ENCODE results near the gene NHERF1.

The NHERF1 gene

DNA sequence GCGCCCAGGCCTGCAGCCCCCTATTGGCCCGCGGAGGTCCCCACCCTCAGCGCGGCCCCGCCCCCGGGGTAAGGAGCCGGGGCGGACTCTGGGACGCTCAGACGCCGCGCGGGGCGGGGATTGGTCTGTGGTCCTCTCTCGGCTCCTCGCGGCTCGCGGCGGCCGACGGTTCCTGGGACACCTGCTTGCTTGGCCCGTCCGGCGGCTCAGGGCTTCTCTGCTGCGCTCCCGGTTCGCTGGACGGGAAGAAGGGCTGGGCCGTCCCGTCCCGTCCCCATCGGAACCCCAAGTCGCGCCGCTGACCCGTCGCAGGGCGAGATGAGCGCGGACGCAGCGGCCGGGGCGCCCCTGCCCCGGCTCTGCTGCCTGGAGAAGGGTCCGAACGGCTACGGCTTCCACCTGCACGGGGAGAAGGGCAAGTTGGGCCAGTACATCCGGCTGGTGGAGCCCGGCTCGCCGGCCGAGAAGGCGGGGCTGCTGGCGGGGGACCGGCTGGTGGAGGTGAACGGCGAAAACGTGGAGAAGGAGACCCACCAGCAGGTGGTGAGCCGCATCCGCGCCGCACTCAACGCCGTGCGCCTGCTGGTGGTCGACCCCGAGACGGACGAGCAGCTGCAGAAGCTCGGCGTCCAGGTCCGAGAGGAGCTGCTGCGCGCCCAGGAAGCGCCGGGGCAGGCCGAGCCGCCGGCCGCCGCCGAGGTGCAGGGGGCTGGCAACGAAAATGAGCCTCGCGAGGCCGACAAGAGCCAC is at the start of gene NHERF1:
Gene NHERF1 (plus strand): TSS at position 100 of the 750 bp plus-strand sequence. CDS start 219 bp downstream, at position 319.
- Histone ChIP-seq H3K36me3 (ENCODE audit: control insufficient read depth, insufficient read depth, low read length, severe bottlenecking) (no peaks in the 10 kb centered on the region), H3K4me3 (ENCODE audit: low read length) (peak within 1 kb of the TSS; percentile 90), H3K27me3 (replicated peaks; ENCODE audit: control insufficient read depth, insufficient read depth, low read length) (peaks cover 8% of the 10 kb centered on the region), H3K4me1 (ENCODE audit: control insufficient read depth, insufficient read depth, low read length) (peaks cover 5% of the 10 kb centered on the region), H3K9me3 (ENCODE audit: control insufficient read depth, low read length) (no peaks in the 10 kb centered on the region), H3K9ac (ENCODE audit: low read length) (peak within 1 kb of the TSS; percentile 83)
- peak; percentile 98 for DNase-seq (ENCODE audit: low read depth)

DNA sequence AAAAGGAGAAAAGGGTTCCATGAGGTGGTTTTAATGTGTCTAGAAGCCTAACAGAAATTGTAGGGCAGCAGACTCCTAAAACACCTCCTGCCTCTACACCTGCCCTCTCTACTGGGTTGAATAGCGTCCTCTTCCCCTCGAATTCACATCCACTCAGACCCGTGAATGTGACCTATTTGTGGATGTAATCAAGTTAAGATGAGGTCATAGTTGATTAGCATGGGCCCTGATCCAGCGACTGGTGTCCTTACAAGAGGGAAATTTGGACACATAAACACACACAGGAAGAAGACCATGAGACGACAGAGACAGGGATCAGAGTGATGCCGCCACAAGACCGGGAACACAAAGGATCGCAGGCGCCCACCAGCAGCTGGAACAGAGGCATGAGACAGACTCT is 49.2 kb upstream of the NHERF1 start:
- no peaks in the 10 kb centered on the region for H3K4me1 ChIP-seq (ENCODE audit: control insufficient read depth, insufficient read depth, low read length)
- H3K36me3 ChIP-seq (ENCODE audit: control insufficient read depth, insufficient read depth, low read length, severe bottlenecking), result no peaks in the 10 kb centered on the region
- H3K27me3 ChIP-seq (replicated peaks; ENCODE audit: control insufficient read depth, insufficient read depth, low read length), result peaks cover 55% of the 10 kb centered on the region
- H3K4me3 ChIP-seq (ENCODE audit: low read length), result no peak overlapping the region
- H3K9ac ChIP-seq (ENCODE audit: low read length), result no peak overlapping the region
- no peaks in the 10 kb centered on the region for H3K9me3 ChIP-seq (ENCODE audit: control insufficient read depth, low read length)
- DNase-seq (ENCODE audit: low read depth), result no peak

DNA sequence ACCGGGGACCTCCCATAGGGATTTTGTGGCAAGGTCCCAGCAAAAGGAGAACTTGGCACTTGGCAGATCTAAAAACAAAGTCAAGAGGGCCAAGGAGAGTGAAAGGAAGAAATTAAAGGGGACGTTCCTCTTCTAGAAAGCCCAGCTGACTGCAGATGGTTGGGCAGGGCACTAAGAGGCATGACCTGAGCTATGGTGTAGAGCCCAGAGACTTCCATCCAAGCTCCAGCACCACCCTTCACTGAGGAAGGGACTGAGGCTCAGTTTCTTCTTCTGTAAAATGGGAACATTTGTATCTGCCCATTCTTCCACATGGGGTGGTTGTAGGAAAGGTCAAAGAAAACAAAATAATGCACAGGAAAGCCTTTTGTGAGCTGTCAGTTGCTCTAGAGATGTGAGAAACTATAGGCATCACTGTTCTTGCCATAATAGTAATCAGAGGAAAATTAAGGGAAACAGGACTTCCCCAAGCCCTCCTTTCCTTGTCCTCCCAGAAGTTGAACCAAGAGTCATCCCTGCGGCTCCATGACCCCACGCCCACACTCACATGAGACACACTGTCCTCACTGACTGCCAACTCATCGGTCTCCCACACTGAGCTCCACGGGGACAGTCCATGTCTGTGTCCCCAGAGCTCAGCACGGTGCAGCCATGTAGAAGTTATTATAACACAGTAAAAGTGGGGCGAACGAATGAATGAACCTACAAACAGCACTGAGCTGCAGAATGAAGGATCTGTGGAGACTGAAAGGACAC is 46.1 kb upstream of the NHERF1 start:
- Histone ChIP-seq H3K9me3 (ENCODE audit: control insufficient read depth, low read length) (no peaks in the 10 kb centered on the region), H3K4me3 (ENCODE audit: low read length) (no peak overlapping the region), H3K4me1 (ENCODE audit: control insufficient read depth, insufficient read depth, low read length) (no peaks in the 10 kb centered on the region), H3K9ac (ENCODE audit: low read length) (no peak overlapping the region), H3K27me3 (replicated peaks; ENCODE audit: control insufficient read depth, insufficient read depth, low read length) (peaks cover 45% of the 10 kb centered on the region), H3K36me3 (ENCODE audit: control insufficient read depth, insufficient read depth, low read length, severe bottlenecking) (no peaks in the 10 kb centered on the region)
- no peak for DNase-seq (ENCODE audit: low read depth)

- Histone ChIP-seq H3K4me1 (ENCODE audit: control insufficient read depth, insufficient read depth, low read length) (no peaks in the 10 kb centered on the region), H3K36me3 (ENCODE audit: control insufficient read depth, insufficient read depth, low read length, severe bottlenecking) (no peaks in the 10 kb centered on the region), H3K27me3 (replicated peaks; ENCODE audit: control insufficient read depth, insufficient read depth, low read length) (peaks cover 36% of the 10 kb centered on the region), H3K9me3 (ENCODE audit: control insufficient read depth, low read length) (no peaks in the 10 kb centered on the region), H3K4me3 (ENCODE audit: low read length) (no peak overlapping the region), H3K9ac (ENCODE audit: low read length) (no peak overlapping the region)
- DNase-seq (ENCODE audit: low read depth), result no peak
These were observed 45.1 kb upstream of the NHERF1 start for GRCh38 chr17:74703311-74703710.

GRCh38 chr17:74704544-74704943 is 43.9 kb upstream of the NHERF1 start:
- Histone ChIP-seq H3K4me1 (ENCODE audit: control insufficient read depth, insufficient read depth, low read length) (no peaks in the 10 kb centered on the region), H3K9me3 (ENCODE audit: control insufficient read depth, low read length) (no peaks in the 10 kb centered on the region), H3K9ac (ENCODE audit: low read length) (no peak overlapping the region), H3K36me3 (ENCODE audit: control insufficient read depth, insufficient read depth, low read length, severe bottlenecking) (no peaks in the 10 kb centered on the region), H3K27me3 (replicated peaks; ENCODE audit: control insufficient read depth, insufficient read depth, low read length) (peaks cover 34% of the 10 kb centered on the region), H3K4me3 (ENCODE audit: low read length) (no peak overlapping the region)
- DNase-seq (ENCODE audit: low read depth), result no peak

- Histone ChIP-seq H3K4me1 (ENCODE audit: control insufficient read depth, insufficient read depth, low read length) (no peaks in the 10 kb centered on the region), H3K9ac (ENCODE audit: low read length) (no peak overlapping the region), H3K27me3 (replicated peaks; ENCODE audit: control insufficient read depth, insufficient read depth, low read length) (peaks cover 40% of the 10 kb centered on the region), H3K4me3 (ENCODE audit: low read length) (no peak overlapping the region), H3K9me3 (ENCODE audit: control insufficient read depth, low read length) (no peaks in the 10 kb centered on the region), H3K36me3 (ENCODE audit: control insufficient read depth, insufficient read depth, low read length, severe bottlenecking) (no peaks in the 10 kb centered on the region)
- DNase-seq (ENCODE audit: low read depth), result no peak
These were observed 37.2 kb upstream of the NHERF1 start for GRCh38 chr17:74711058-74711824.

DNA sequence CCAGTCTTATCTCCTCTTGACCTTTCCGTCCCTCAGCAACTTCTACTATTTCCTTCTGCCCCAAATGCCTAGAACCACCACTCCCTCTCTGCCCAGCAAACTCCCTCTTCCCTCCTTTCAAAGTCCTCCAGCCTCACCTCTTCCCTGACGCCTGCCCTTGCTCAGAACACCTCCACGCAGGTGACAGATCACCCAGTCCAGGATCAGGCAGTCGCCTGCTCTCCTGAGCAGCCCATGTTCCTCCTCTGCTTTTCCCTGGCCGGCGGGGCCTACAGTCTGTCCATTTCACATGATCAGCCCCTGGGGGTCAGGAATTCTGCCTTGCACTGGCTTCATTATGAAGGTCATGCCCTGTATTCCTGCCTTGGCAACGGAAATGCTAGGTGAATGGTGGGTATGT is 36.1 kb upstream of the NHERF1 start:
- no peak for DNase-seq (ENCODE audit: low read depth)
- no peak overlapping the region for H3K9ac ChIP-seq (ENCODE audit: low read length)
- H3K9me3 ChIP-seq (ENCODE audit: control insufficient read depth, low read length), result no peaks in the 10 kb centered on the region
- no peaks in the 10 kb centered on the region for H3K36me3 ChIP-seq (ENCODE audit: control insufficient read depth, insufficient read depth, low read length, severe bottlenecking)
- H3K4me1 ChIP-seq (ENCODE audit: control insufficient read depth, insufficient read depth, low read length), result no peaks in the 10 kb centered on the region
- H3K4me3 ChIP-seq (ENCODE audit: low read length), result no peak overlapping the region
- peaks cover 50% of the 10 kb centered on the region for H3K27me3 ChIP-seq (replicated peaks; ENCODE audit: control insufficient read depth, insufficient read depth, low read length)

GRCh38 chr17:74712756-74713155 is 35.7 kb upstream of the NHERF1 start, which contains the start of gene CD300LF:
Gene CD300LF (minus strand): TSS chr17:74712923. CDS start chr17:74712866, 57 bp downstream.
- H3K4me3 ChIP-seq (ENCODE audit: low read length), result no peak within 1 kb of the TSS
- DNase-seq (ENCODE audit: low read depth), result no peak
- H3K4me1 ChIP-seq (ENCODE audit: control insufficient read depth, insufficient read depth, low read length), result no peaks in the 10 kb centered on the region
- no peaks in the 10 kb centered on the region for H3K9me3 ChIP-seq (ENCODE audit: control insufficient read depth, low read length)
- H3K9ac ChIP-seq (ENCODE audit: low read length), result no peak within 1 kb of the TSS
- no peaks in the 10 kb centered on the region for H3K36me3 ChIP-seq (ENCODE audit: control insufficient read depth, insufficient read depth, low read length, severe bottlenecking)
- peaks cover 53% of the 10 kb centered on the region for H3K27me3 ChIP-seq (replicated peaks; ENCODE audit: control insufficient read depth, insufficient read depth, low read length)

GRCh38 chr17:74713171-74713755 is 35.2 kb upstream of the NHERF1 start:
- H3K9me3 ChIP-seq (ENCODE audit: control insufficient read depth, low read length), result no peaks in the 10 kb centered on the region
- no peak overlapping the region for H3K4me3 ChIP-seq (ENCODE audit: low read length)
- peaks cover 57% of the 10 kb centered on the region for H3K27me3 ChIP-seq (replicated peaks; ENCODE audit: control insufficient read depth, insufficient read depth, low read length)
- H3K4me1 ChIP-seq (ENCODE audit: control insufficient read depth, insufficient read depth, low read length), result no peaks in the 10 kb centered on the region
- no peaks in the 10 kb centered on the region for H3K36me3 ChIP-seq (ENCODE audit: control insufficient read depth, insufficient read depth, low read length, severe bottlenecking)
- no peak for DNase-seq (ENCODE audit: low read depth)
- no peak overlapping the region for H3K9ac ChIP-seq (ENCODE audit: low read length)

DNA sequence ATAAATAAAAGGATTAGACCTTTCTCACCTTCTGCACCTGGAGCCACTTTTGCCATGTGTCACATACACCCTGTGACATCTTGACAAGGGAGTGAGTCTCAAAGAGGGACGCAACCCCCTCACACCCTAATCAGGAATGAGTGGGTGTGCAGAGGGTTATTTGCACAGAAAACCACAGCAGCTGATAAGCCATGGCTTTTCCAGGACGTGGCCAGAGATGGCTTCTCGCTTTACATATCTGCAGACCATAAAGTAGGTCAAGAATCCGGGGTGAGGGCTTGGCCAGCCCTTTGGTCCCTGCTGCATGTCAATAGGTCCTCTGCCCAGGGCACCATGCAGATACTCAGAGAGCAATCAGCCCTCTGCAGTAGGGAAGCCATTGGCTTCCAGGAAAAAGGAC is 33.3 kb upstream of the NHERF1 start:
- Histone ChIP-seq H3K9me3 (ENCODE audit: control insufficient read depth, low read length) (no peaks in the 10 kb centered on the region), H3K27me3 (replicated peaks; ENCODE audit: control insufficient read depth, insufficient read depth, low read length) (peaks cover 53% of the 10 kb centered on the region), H3K4me3 (ENCODE audit: low read length) (no peak overlapping the region), H3K9ac (ENCODE audit: low read length) (no peak overlapping the region), H3K4me1 (ENCODE audit: control insufficient read depth, insufficient read depth, low read length) (no peaks in the 10 kb centered on the region), H3K36me3 (ENCODE audit: control insufficient read depth, insufficient read depth, low read length, severe bottlenecking) (no peaks in the 10 kb centered on the region)
- DNase-seq (ENCODE audit: low read depth), result no peak

DNA sequence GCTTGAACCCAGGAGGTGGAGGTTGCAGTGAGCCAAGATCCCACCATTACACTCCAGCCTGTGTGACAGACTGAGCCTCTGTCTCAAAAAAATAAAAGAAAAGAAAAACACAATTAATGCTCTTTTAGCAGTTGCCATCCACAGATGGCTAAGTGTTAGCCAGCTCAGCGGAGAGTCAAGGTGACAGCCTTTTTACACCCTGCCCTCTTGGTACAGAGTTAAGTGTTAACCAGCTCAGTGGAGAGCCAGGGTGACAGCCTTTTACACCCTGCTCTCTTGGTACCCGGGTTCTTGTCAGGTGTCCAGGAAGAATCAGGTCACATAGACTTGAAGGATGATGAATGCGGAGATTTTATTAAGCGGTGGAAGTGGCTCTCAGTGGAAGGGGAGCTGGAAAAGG is 27.9 kb upstream of the NHERF1 start:
- H3K9me3 ChIP-seq (ENCODE audit: control insufficient read depth, low read length), result peaks cover 6% of the 10 kb centered on the region
- DNase-seq (ENCODE audit: low read depth), result no peak
- H3K4me1 ChIP-seq (ENCODE audit: control insufficient read depth, insufficient read depth, low read length), result no peaks in the 10 kb centered on the region
- no peak overlapping the region for H3K4me3 ChIP-seq (ENCODE audit: low read length)
- no peaks in the 10 kb centered on the region for H3K36me3 ChIP-seq (ENCODE audit: control insufficient read depth, insufficient read depth, low read length, severe bottlenecking)
- H3K9ac ChIP-seq (ENCODE audit: low read length), result no peak overlapping the region
- H3K27me3 ChIP-seq (replicated peaks; ENCODE audit: control insufficient read depth, insufficient read depth, low read length), result peaks cover 46% of the 10 kb centered on the region

Data from adipocyte (in vitro differentiated cells).